ENCODE measurements around the gene PPP1R3G. TPM values are rescaled to one million over a fixed set of nuclear protein-coding genes. Genes with fewer than 3 reads are reported as not detected.

PPP1R3G gene
- total and polyA plus RNA-seq, 11 donors: 5.4 to 12.3 (median 8.0) TPM

- TF ChIP-seq CTCF (IDR thresholded peaks at IDR 0.05) (no peak), POLR2A (IDR thresholded peaks at IDR 0.05) (no peak)
- H3K27ac ChIP-seq: peak overlapping the region in 2 of 12 donors; percentile 0 to 24
- H3K9me3 ChIP-seq: no peaks in the 10 kb centered on the region
- DNase-seq (no peak), ATAC-seq (no peak)
- H3K4me3 ChIP-seq: no peak overlapping the region
- H3K4me1 ChIP-seq: peaks cover 0 to 42% (median 22%) of the 10 kb centered on the region in 12 donors
- no peaks in the 10 kb centered on the region for H3K36me3 ChIP-seq
- intact Hi-C loops (cut with DNase I): loop anchor here in 1 of 10 donors (10.0 kb wide), 1 partner anchor 115 kb away; no protein-coding TSS in a partner anchor
- 38 to 57% (median 46%) methylated on average over 5 of the region's 5 CpGs for WGBS, 4 donors
- H3K27me3 ChIP-seq: peaks cover 0 to 20% (median 0%) of the 10 kb centered on the region in 9 donors
These were observed 4.6 kb downstream of the PPP1R3G start for GRCh38 chr6:5089481-5090438.

- Histone ChIP-seq H3K27me3 (peaks cover 0 to 11% (median 0%) of the 10 kb centered on the region in 9 donors), H3K4me3 (no peak overlapping the region), H3K9me3 (no peaks in the 10 kb centered on the region), H3K4me1 (peaks cover 0 to 49% (median 22%) of the 10 kb centered on the region in 12 donors), H3K36me3 (no peaks in the 10 kb centered on the region), H3K27ac (peak overlapping the region in 1 of 12 donors; percentile 0)
- no peak for ATAC-seq
- WGBS, 4 donors: 71 to 85% (median 72%) methylated on average over 7 of the region's 7 CpGs
- DNase-seq: no peak
- TF ChIP-seq POLR2A (IDR thresholded peaks at IDR 0.05) (no peak), CTCF (IDR thresholded peaks at IDR 0.05) (no peak)
- intact Hi-C loops (cut with DNase I): no loop called here
These were observed 5.5 kb downstream of the PPP1R3G start for GRCh38 chr6:5090603-5091002.

- no peak overlapping the region for H3K4me3 ChIP-seq
- DNase-seq (no peak), ATAC-seq (no peak)
- WGBS, 4 donors: 90 to 94% (median 93%) methylated on average over 10 of the region's 10 CpGs
- peaks cover 0 to 3% (median 0%) of the 10 kb centered on the region in 9 donors for H3K27me3 ChIP-seq
- no peak overlapping the region for H3K27ac ChIP-seq
- no peaks in the 10 kb centered on the region for H3K9me3 ChIP-seq
- H3K4me1 ChIP-seq: peaks cover 0 to 48% (median 18%) of the 10 kb centered on the region in 12 donors
- intact Hi-C loops (cut with DNase I): no loop called here
- H3K36me3 ChIP-seq: no peaks in the 10 kb centered on the region
- TF ChIP-seq POLR2A (IDR thresholded peaks at IDR 0.05) (no peak), CTCF (IDR thresholded peaks at IDR 0.05) (no peak)
These were observed 6.3 kb downstream of the PPP1R3G start for GRCh38 chr6:5091210-5092069.

Data from heart left ventricle (tissue), 16 donors.